Mesenchymal stem cell (in vitro differentiated cells and primary cell): ENCODE measurements around the gene MYOM1.
"Not testable (repeated sequence)": the region's sequence is repeated elsewhere in the genome, so short reads cannot be mapped to it uniquely, and the experiment has no call there.

Source experiments
- DNase-seq: peaks from one replicate; pipeline ENCODE4 v3.0.0-alpha.2; 2013
- H2AFZ ChIP-seq: one replicate; pipeline ENCODE4 v1.6.1; 2013; ENCODE audit warnings: low read depth, mild to moderate bottlenecking, control low read depth, inconsistent platforms, low read length, moderate library complexity
- H2AK5ac ChIP-seq: 2 replicates; pipeline ENCODE4 v1.6.1; 2013; ENCODE audit warnings: low read length, moderate library complexity, mild to moderate bottlenecking, inconsistent platforms; ENCODE audit not compliant: severe bottlenecking
- H2BK120ac ChIP-seq: one replicate; pipeline ENCODE4 v1.6.1; 2013; ENCODE audit warnings: low read depth, mild to moderate bottlenecking, inconsistent platforms, low read length, moderate library complexity
- H2BK12ac ChIP-seq, 2 experiments: one replicate each; pipeline ENCODE4 v1.6.1; 2013; ENCODE audit warnings: inconsistent platforms in 2 of 2, low read length in 2 of 2, mild to moderate bottlenecking in 2 of 2, moderate library complexity in 2 of 2, control low read depth in 1 of 2
- H2BK15ac ChIP-seq: one replicate; pipeline ENCODE4 v1.6.1; 2013; ENCODE audit warnings: mild to moderate bottlenecking, low read depth, inconsistent platforms; ENCODE audit not compliant: poor library complexity, severe bottlenecking
- H2BK5ac ChIP-seq: 2 replicates; pipeline ENCODE4 v1.6.1; 2013; ENCODE audit warnings: low read depth, mild to moderate bottlenecking, low read length, control low read depth, inconsistent platforms; ENCODE audit not compliant: poor library complexity, severe bottlenecking
- H3K14ac ChIP-seq, 2 experiments: one replicate each; pipeline ENCODE4 v1.6.1; 2013; ENCODE audit warnings: inconsistent platforms in 2 of 2, low read length in 2 of 2, control low read depth in 1 of 2, mild to moderate bottlenecking in 1 of 2, moderate library complexity in 1 of 2
- H3K18ac ChIP-seq, 2 experiments: one replicate each; pipeline ENCODE4 v1.6.1; 2013; ENCODE audit warnings: inconsistent platforms in 2 of 2, low read length in 2 of 2, control low read depth in 1 of 2, low read depth in 1 of 2, mild to moderate bottlenecking in 1 of 2
- H3K23ac ChIP-seq, 2 experiments: one replicate each; pipeline ENCODE4 v1.6.1; 2013; ENCODE audit warnings: inconsistent platforms in 2 of 2, low read length in 2 of 2, mild to moderate bottlenecking in 2 of 2, moderate library complexity in 2 of 2, control low read depth in 1 of 2
- H3K27ac ChIP-seq: 2 replicates; pipeline ENCODE4 v1.5.1; 2013; ENCODE audit warnings: mild to moderate bottlenecking, moderate library complexity, low read length, control low read depth, inconsistent platforms; ENCODE audit not compliant: poor library complexity, severe bottlenecking
- H3K27me3 ChIP-seq, 2 experiments: 2 replicates each; pipeline versions ENCODE4 v1.6.1 to v1.7.0; 2013; ENCODE audit warnings: low read length in 2 of 2, mild to moderate bottlenecking in 2 of 2, moderate library complexity in 2 of 2, control low read depth in 1 of 2, inconsistent platforms in 1 of 2; ENCODE audit not compliant: control insufficient read depth in 1 of 2, insufficient read depth in 1 of 2
- H3K36me3 ChIP-seq, 2 experiments: 2 replicates each; pipeline versions ENCODE4 v1.6.1 to v1.7.0; 2013; ENCODE audit warnings: low read length in 2 of 2, control low read depth in 1 of 2, inconsistent platforms in 1 of 2, low read depth in 1 of 2, mild to moderate bottlenecking in 1 of 2; ENCODE audit not compliant: insufficient read depth in 2 of 2, control insufficient read depth in 1 of 2
- H3K4ac ChIP-seq, 2 experiments: one replicate each; pipeline ENCODE4 v1.6.1; 2013; ENCODE audit warnings: inconsistent platforms in 2 of 2, low read length in 2 of 2, mild to moderate bottlenecking in 2 of 2, moderate library complexity in 2 of 2, control low read depth in 1 of 2, low read depth in 1 of 2
- H3K4me1 ChIP-seq: 2 replicates; pipeline ENCODE4 v1.6.1; 2013; ENCODE audit warnings: low read depth, low read length, control low read depth; ENCODE audit not compliant: control insufficient read depth, insufficient read depth
- H3K4me2 ChIP-seq: 2 replicates; pipeline ENCODE4 v1.6.1; 2013; ENCODE audit warnings: low read length, mild to moderate bottlenecking, inconsistent platforms; ENCODE audit not compliant: poor library complexity, severe bottlenecking
- H3K4me3 ChIP-seq, 2 experiments: 2 replicates each; pipeline versions ENCODE4 v1.5.1 to v1.7.0; 2013; ENCODE audit warnings: low read length in 2 of 2, mild to moderate bottlenecking in 2 of 2, control low read depth in 1 of 2, low read depth in 1 of 2; ENCODE audit not compliant: insufficient read depth in 1 of 2
- H3K79me1 ChIP-seq: replicated peaks from 2 replicates; pipeline ENCODE4 v1.6.1; 2013; ENCODE audit warnings: mild to moderate bottlenecking, control low read depth, low read length, inconsistent platforms; ENCODE audit not compliant: poor library complexity, severe bottlenecking
- H3K9ac ChIP-seq: 2 replicates; pipeline ENCODE4 v1.7.0; 2013; ENCODE audit warnings: mild to moderate bottlenecking, low read length, moderate library complexity
- H3K9me3 ChIP-seq: 2 replicates; pipeline ENCODE4 v1.7.0; 2013; ENCODE audit warnings: mild to moderate bottlenecking, low read length; ENCODE audit not compliant: control insufficient read depth
- H4K8ac ChIP-seq: one replicate; pipeline ENCODE4 v1.6.1; 2013; ENCODE audit warnings: inconsistent platforms, mild to moderate bottlenecking, low read length, moderate library complexity
- H4K91ac ChIP-seq: one replicate; pipeline ENCODE4 v1.6.1; 2013; ENCODE audit warnings: mild to moderate bottlenecking, low read length, inconsistent platforms
- WGBS: methylation state at CpG from one replicate; pipeline ENCODE4 v1.1.7; 2013; ENCODE audit warnings: mixed read lengths; 5-methylcytosine and 5-hydroxymethylcytosine counted together

MYOM1 gene

DNA sequence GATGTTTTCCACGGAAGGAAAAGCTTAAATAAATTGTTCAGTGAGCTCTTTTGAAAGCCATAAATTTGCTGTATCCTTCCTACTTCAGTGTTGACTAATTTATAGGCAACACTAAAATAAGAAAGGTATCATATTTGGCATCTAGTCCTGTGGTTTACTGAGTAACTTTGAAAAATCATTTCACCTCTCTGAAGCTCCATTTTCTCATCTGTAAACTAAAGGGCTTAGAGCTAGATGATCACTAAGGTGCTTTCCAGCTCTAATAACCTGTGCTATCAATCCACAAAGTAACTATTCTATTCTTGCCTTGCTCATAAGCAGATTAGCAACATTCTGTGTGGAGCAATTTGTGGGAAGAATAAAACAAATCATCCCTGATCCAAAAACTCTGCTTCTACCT, 3.6 kb upstream of the MYOM1 start:
- Histone ChIP-seq H3K36me3 (no peaks in the 10 kb centered on the region), H3K27ac (no peak overlapping the region), H3K9ac (no peak overlapping the region), H3K9me3 (no peaks in the 10 kb centered on the region), H3K4me1 (no peaks in the 10 kb centered on the region), H3K4me2 (no peak overlapping the region), H2BK15ac (no peak overlapping the region), H3K79me1 (no peaks in the 10 kb centered on the region), H3K4ac (no peak overlapping the region), H2AFZ (no peak overlapping the region), H4K8ac (no peak overlapping the region), H2BK120ac (no peak overlapping the region), H3K23ac (no peak overlapping the region), H3K18ac (no peak overlapping the region), H3K14ac (no peak overlapping the region), H3K27me3 (no peaks in the 10 kb centered on the region), H2AK5ac (no peak overlapping the region), H4K91ac (no peak overlapping the region), H2BK5ac (no peak overlapping the region), H3K4me3 (no peak overlapping the region), H2BK12ac (no peak overlapping the region)
- no peak for DNase-seq
- WGBS, result no CpG with 5 or more reads among the region's 1 CpG

DNA sequence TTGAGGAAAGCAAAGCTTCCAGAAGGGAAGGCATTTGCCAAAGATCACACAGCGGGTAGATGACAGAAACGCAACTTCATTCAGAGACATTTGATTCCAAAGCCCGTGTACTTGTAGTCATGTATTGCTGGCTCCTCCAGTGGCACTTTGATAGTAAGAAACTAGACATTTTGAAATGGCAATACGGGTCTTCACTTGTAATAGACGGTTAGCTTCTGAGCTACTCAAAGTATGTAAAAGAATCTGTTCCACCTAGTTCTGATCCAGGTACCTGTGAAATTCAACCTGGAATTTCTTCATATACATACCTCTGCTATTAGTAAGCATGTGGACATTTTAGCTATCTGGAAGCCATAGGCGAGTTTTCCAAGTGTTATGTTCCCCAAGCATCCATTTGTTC, 1.7 kb upstream of the MYOM1 start:
- Histone ChIP-seq H2AFZ (no peak overlapping the region), H3K9me3 (no peaks in the 10 kb centered on the region), H2BK5ac (no peak overlapping the region), H3K9ac (no peak overlapping the region), H3K23ac (no peak overlapping the region), H4K91ac (no peak overlapping the region), H2BK12ac (no peak overlapping the region), H2AK5ac (no peak overlapping the region), H4K8ac (no peak overlapping the region), H3K4me1 (no peaks in the 10 kb centered on the region), H2BK120ac (no peak overlapping the region), H3K27ac (no peak overlapping the region), H2BK15ac (no peak overlapping the region), H3K4me3 (no peak overlapping the region), H3K18ac (no peak overlapping the region), H3K4ac (no peak overlapping the region), H3K27me3 (no peaks in the 10 kb centered on the region), H3K36me3 (no peaks in the 10 kb centered on the region), H3K4me2 (no peak overlapping the region), H3K79me1 (no peaks in the 10 kb centered on the region), H3K14ac (no peak overlapping the region)
- DNase-seq, result no peak
- WGBS, result 81% methylated on average over 5 of the region's 6 CpGs

DNA sequence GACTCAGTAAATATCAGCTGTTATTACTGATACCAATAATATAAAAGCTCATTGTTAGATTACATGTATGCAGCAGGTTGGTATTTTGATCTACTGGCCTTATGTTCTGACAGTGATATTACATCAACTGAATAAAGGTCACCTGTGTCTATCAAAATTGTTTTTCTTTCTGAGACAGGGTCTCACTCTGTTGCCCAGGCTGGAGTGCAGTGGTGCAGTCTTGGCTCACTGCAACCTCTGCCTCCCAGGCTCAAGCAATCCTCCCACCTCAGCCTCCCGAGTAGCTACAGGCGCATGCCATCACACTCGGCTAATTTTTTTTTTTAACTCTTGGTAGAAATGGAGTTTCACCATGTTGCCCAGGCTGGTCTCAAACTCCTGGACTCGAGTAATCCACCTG, 1.1 kb upstream of the MYOM1 start:
- H3K27ac ChIP-seq, H3K27me3 ChIP-seq, H3K4me2 ChIP-seq, H2BK12ac ChIP-seq, H3K4me3 ChIP-seq, H4K8ac ChIP-seq, H2BK120ac ChIP-seq, H3K4ac ChIP-seq, H3K36me3 ChIP-seq, H2AK5ac ChIP-seq, H3K14ac ChIP-seq, H3K79me1 ChIP-seq, H3K18ac ChIP-seq, H2BK15ac ChIP-seq, H3K23ac ChIP-seq, H4K91ac ChIP-seq, H3K4me1 ChIP-seq, H3K9me3 ChIP-seq, DNase-seq, H2AFZ ChIP-seq, H2BK5ac ChIP-seq, H3K9ac ChIP-seq: not testable (repeated sequence)
- WGBS, result 89% methylated on average over 4 of the region's 4 CpGs

DNA sequence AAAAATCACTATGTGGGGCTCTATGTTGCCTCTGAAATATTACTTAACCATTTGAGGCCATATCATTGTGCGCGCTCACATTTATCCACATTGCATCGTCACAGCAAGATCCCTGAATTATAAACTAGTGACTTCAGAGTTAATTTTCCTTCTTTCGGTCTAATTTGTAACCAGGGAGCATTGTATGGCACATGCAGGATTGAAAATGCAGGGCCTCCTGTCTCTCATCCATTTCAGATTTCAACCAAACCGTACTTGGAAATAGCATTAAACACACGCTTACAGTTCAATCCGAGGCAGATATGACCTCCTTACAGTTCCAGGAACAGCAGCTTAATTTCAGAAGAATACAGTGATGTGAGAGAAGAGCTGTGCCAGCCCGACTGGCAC, 532 bp downstream of the MYOM1 start:
- no peak overlapping the region for H3K23ac ChIP-seq
- H4K8ac ChIP-seq, result no peak overlapping the region
- H2BK5ac ChIP-seq, result no peak overlapping the region
- no peak for DNase-seq
- no peaks in the 10 kb centered on the region for H3K36me3 ChIP-seq
- H3K4ac ChIP-seq, result no peak overlapping the region
- H3K27ac ChIP-seq, result no peak overlapping the region
- no peak overlapping the region for H2AFZ ChIP-seq
- no peaks in the 10 kb centered on the region for H3K27me3 ChIP-seq
- H3K79me1 ChIP-seq, result no peaks in the 10 kb centered on the region
- no peak overlapping the region for H2AK5ac ChIP-seq
- H3K14ac ChIP-seq, result no peak overlapping the region
- peak overlapping the region; percentile 63 for H3K9ac ChIP-seq
- no peak overlapping the region for H2BK120ac ChIP-seq
- no peak overlapping the region for H3K18ac ChIP-seq
- no peaks in the 10 kb centered on the region for H3K4me1 ChIP-seq
- no peak overlapping the region for H4K91ac ChIP-seq
- 95% methylated on average over 8 of the region's 8 CpGs for WGBS
- no peaks in the 10 kb centered on the region for H3K9me3 ChIP-seq
- H3K4me3 ChIP-seq, result peak overlapping the region in 1 of 2 experiments; percentile 29
- no peak overlapping the region for H2BK15ac ChIP-seq
- H3K4me2 ChIP-seq, result no peak overlapping the region
- no peak overlapping the region for H2BK12ac ChIP-seq
